K562 (cell line): ENCODE data around the gene ABHD1. TPM values are rescaled to one million over a fixed set of nuclear protein-coding genes. Genes with fewer than 3 reads are reported as not detected.

ENCODE experiments used
- ATF1 ChIP-seq, 2 experiments: fragments of 450-650 bp in 1 of 2; IDR thresholded peaks; 2 replicates each; pipeline ENCODE4 v1.6.1; 2016; ENCODE audit warnings: missing compliant biosample characterization in 1 of 2, missing genetic modification characterization in 1 of 2
- BDP1 ChIP-seq: IDR thresholded peaks from 3 replicates; pipeline ENCODE4 v1.6.1; 2011; ENCODE audit not compliant: insufficient read length, insufficient read depth
- CBX1 ChIP-seq: sonication (generic); IDR thresholded peaks from 2 replicates; pipeline ENCODE4 v1.6.1; 2016; ENCODE audit warnings: antibody characterized with exemption, low read depth, mild to moderate bottlenecking
- CGGBP1 ChIP-seq: fragments of 250-450 bp; sonication (Bioruptor Pico); IDR thresholded peaks from 2 replicates; pipeline ENCODE4 v1.9.0; 2021; ENCODE audit warnings: mild to moderate bottlenecking
- CTBP1 ChIP-seq: fragments of 450-650 bp; IDR thresholded peaks from 2 replicates; pipeline ENCODE4 v1.6.1; 2016; ENCODE audit warnings: borderline replicate concordance
- CXXC5 ChIP-seq: fragments of 250-450 bp; sonication (Bioruptor Pico); IDR thresholded peaks from 2 replicates; pipeline ENCODE4 v1.8.0; 2022; ENCODE audit warnings: inconsistent platforms, mild to moderate bottlenecking, moderate library complexity
- MYC ChIP-seq, 2 experiments: fragments of 250-450 bp in 1 of 2; sonication (Bioruptor Pico) in 1 of 2; IDR thresholded peaks; 2 replicates each; pipeline versions ENCODE4 v1.5.1 to v1.6.1; 2012 to 2021; ENCODE audit warnings: low read depth in 2 of 2, borderline replicate concordance in 1 of 2, improper control_type of control experiment in 1 of 2, low read length in 1 of 2, mild to moderate bottlenecking in 1 of 2, moderate library complexity in 1 of 2
- NR2C1 ChIP-seq, 2 experiments: fragments of 450-650 bp; IDR thresholded peaks; 2 replicates each; pipeline ENCODE4 v1.6.1; 2017; ENCODE audit warnings: mild to moderate bottlenecking in 2 of 2, antibody characterized with exemption in 1 of 2, inconsistent platforms in 1 of 2, missing compliant biosample characterization in 1 of 2, missing genetic modification characterization in 1 of 2
- PHF8 ChIP-seq: fragments of 200-600 bp; sonication (generic); IDR thresholded peaks from 2 replicates; pipeline ENCODE4 v1.6.1; 2012; ENCODE audit warnings: mixed run types, mild to moderate bottlenecking, inconsistent platforms, low read length, moderate library complexity, borderline replicate concordance
- TAF15 ChIP-seq: fragments of 200-400 bp; formaldehyde crosslinking; IDR thresholded peaks from 2 replicates; pipeline ENCODE4 v1.6.1; 2017; ENCODE audit warnings: mild to moderate bottlenecking, low read depth, low read length, moderate library complexity
- ZBTB17 ChIP-seq: fragments of 450-650 bp; formaldehyde crosslinking; IDR thresholded peaks from 2 replicates; pipeline ENCODE4 v1.4.0; 2020; ENCODE audit warnings: mild to moderate bottlenecking
- ZNF449 ChIP-seq: fragments of 250-450 bp; sonication (Bioruptor Pico); IDR thresholded peaks from 2 replicates; pipeline ENCODE4 v1.8.0; 2022; ENCODE audit warnings: moderate library complexity, mild to moderate bottlenecking, inconsistent platforms
- ZNF766 ChIP-seq: fragments of 200-800 bp; sonication (Bioruptor generic); conservative IDR thresholded peaks from 2 replicates; pipeline ENCODE4 v1.6.1; 2016; ENCODE audit warnings: missing genetic modification characterization, missing compliant biosample characterization
- polyA plus RNA-seq, 8 experiments: library from polyadenylated mRNA; depleted of rRNA in 4 of 8; stranded (reverse) in 5 of 8; unstranded in 3 of 8; fragments of >200 nt; fragmentation: Nextera tagmentation in 2 of 8; fragmentation: Illumina TruSeq in 1 of 8; extraction: Ambion mirVana in 2 of 8; extraction: Trizol in 1 of 8; gene quantifications; 2 replicates each; pipeline versions ENCODE4 v1.2.1 to v1.2.3, GENCODE V29; 2011 to 2014; ENCODE audit warnings: inconsistent platforms in 1 of 8, missing spikeins in 1 of 8
- total RNA-seq, 7 experiments: library from RNA; depleted of rRNA in 6 of 7; stranded (reverse); fragments of >200 nt in 6 of 7; fragmentation: Illumina TruSeq in 2 of 7; extraction: Trizol in 2 of 7; gene quantifications; 2 replicates each; pipeline versions ENCODE4 v1.2.1 to v1.2.3, GENCODE V29; 2011 to 2021; ENCODE audit warnings: low replicate concordance in 1 of 7

ABHD1 gene
- total and polyA plus RNA-seq, 9 of the 15 experiments (the other 6 are each of a cell fraction or from before 2014, with no cell fraction given): 0.10 to 0.16 (median 0.11) TPM; not detected in 5

GRCh38 chr2:27123302-27124150 is at the start of gene ABHD1 (continued):
- TF ChIP-seq ZNF766 (CRISPR knock-in tag) (0 out of 2 replicates have a peak, but pooled peaks have one; percentile 35), NR2C1 (IDR thresholded peaks at IDR 0.05) (no peak), NR2C1 (tag; IDR thresholded peaks at IDR 0.05) (no peak), ZBTB17 (peak; percentile 51; the same call in 1 of the 2 replicates), CBX1 (no peak), ZNF449 (CRISPR knock-in tag) (no peak), ATF1 (CRISPR knock-in tag; IDR thresholded peaks at IDR 0.05) (no peak), ATF1 (tag; IDR thresholded peaks at IDR 0.05) (peak; percentile 47), CGGBP1 (CRISPR knock-in tag) (no peak), CTBP1 (peak; percentile 57; the same call in 1 of the 2 replicates), BDP1 (no peak), PHF8 (peak; percentile 68; the same call in 1 of the 2 replicates), TAF15 (no peak), MYC (IDR thresholded peaks at IDR 0.05; ENCODE audit: low read depth, low read length) (no peak; the same call in 1 of the 2 replicates), MYC (CRISPR knock-in tag; IDR thresholded peaks at IDR 0.05; ENCODE audit: borderline replicate concordance, low read depth) (no peak), CXXC5 (CRISPR knock-in tag) (peak; percentile 56)
